Activated gamma-delta T cell (primary cell): ENCODE measurements around the gene KIF13A.
"Not testable (repeated sequence)": the region's sequence is repeated elsewhere in the genome, so short reads cannot be mapped to it uniquely, and the experiment has no call there.

ENCODE experiments used
- DNase-seq: peaks from one replicate; lab custom pipeline; 2025; lab: John Stamatoyannopoulos, UW

Gene KIF13A

GRCh38 chr6:17871189-17871519 lies 116.3 kb downstream of the KIF13A start:
- DNase-seq: no peak

- DNase-seq: no peak
Observed at GRCh38 chr6:17870300-17871188, 116.9 kb downstream of the KIF13A start.

GRCh38 chr6:17869753-17870050 lies 117.7 kb downstream of the KIF13A start:
- DNase-seq: no peak

GRCh38 chr6:17869010-17869752 lies 118.3 kb downstream of the KIF13A start:
- no peak for DNase-seq

- no peak for DNase-seq
Observed at GRCh38 chr6:17867880-17868279, 119.6 kb downstream of the KIF13A start.

- DNase-seq: no peak
Observed at GRCh38 chr6:17866876-17867444, 120.5 kb downstream of the KIF13A start.

- no peak for DNase-seq
Observed at GRCh38 chr6:17865798-17866725, 121.4 kb downstream of the KIF13A start.

- no peak for DNase-seq
Observed at GRCh38 chr6:17865243-17865642, 122.2 kb downstream of the KIF13A start.

- DNase-seq: no peak
Observed at GRCh38 chr6:17863901-17864754, 123.3 kb downstream of the KIF13A start.

GRCh38 chr6:17861361-17861760 lies 126.1 kb downstream of the KIF13A start:
- DNase-seq: no peak

GRCh38 chr6:17859846-17860245 lies 127.6 kb downstream of the KIF13A start:
- no peak for DNase-seq

- DNase-seq: no peak
Observed at GRCh38 chr6:17858584-17858983, 128.9 kb downstream of the KIF13A start.

- DNase-seq: not testable (repeated sequence)
Observed at GRCh38 chr6:17857188-17857587, 130.2 kb downstream of the KIF13A start.

- DNase-seq: no peak
Observed at GRCh38 chr6:17856306-17856705, 131.1 kb downstream of the KIF13A start.

- DNase-seq: no peak
Observed at GRCh38 chr6:17855381-17855780, 132.1 kb downstream of the KIF13A start.

GRCh38 chr6:17853533-17853932 lies 133.9 kb downstream of the KIF13A start:
- no peak for DNase-seq

- no peak for DNase-seq
Observed at GRCh38 chr6:17851720-17852161, 135.7 kb downstream of the KIF13A start.

- DNase-seq: no peak
Observed at GRCh38 chr6:17851001-17851719, 136.3 kb downstream of the KIF13A start.

- DNase-seq: no peak
Observed at GRCh38 chr6:17850281-17850680, 137.2 kb downstream of the KIF13A start.

GRCh38 chr6:17847203-17847760 lies 140.2 kb downstream of the KIF13A start:
- DNase-seq: no peak
